ENCODE measurements around the gene PJA1.

- TF ChIP-seq CTCF (IDR thresholded peaks at IDR 0.05), result no peak
- TF ChIP-seq POLR2A (IDR thresholded peaks at IDR 0.05), result no peak
Observed at GRCh38 chrX:69148946-69149345, 16.3 kb downstream of the PJA1 start.

Measured in vagina (tissue), 2 donors.